WTC11 (cell line): Measurements from ENCODE around the gene STON2. TPM values are rescaled to one million over a fixed set of nuclear protein-coding genes. Genes with fewer than 3 reads are reported as not detected.

Experiments
- ATAC-seq: fragments of 200-7000 bp; cut with Tn5 transposase; 2 replicates; pipeline ENCODE4 v1.10.0; 2021; ENCODE audit warnings: mild to moderate bottlenecking, moderate library complexity
- CTCF ChIA-PET: fragments of 300-600 bp; sonication (Branson Sonifier 250); formaldehyde crosslinking; loops from one replicate; lab custom pipeline; 2021; ENCODE audit warnings: antibody characterized with exemption; lab: Charles Lee
- POLR2A ChIA-PET: fragments of 350-600 bp; sonication (Branson Sonifier 250); formaldehyde crosslinking; loops from one replicate; lab custom pipeline; 2021; ENCODE audit warnings: antibody characterized with exemption; lab: Charles Lee
- DNase-seq: peaks from one replicate; pipeline ENCODE4 v3.0.0; 2021; ENCODE audit warnings: low spot score
- H3K27ac Mint-ChIP-seq: 2 replicates; pipeline ENCODE4 v1.8.0; 2021; ENCODE audit warnings: mixed read lengths
- H3K27me3 Mint-ChIP-seq: 2 replicates; pipeline ENCODE4 v1.8.0; 2021; ENCODE audit warnings: low read depth, mild to moderate bottlenecking, moderate library complexity, mixed read lengths
- H3K36me3 Mint-ChIP-seq: 2 replicates; pipeline ENCODE4 v1.8.0; 2021; ENCODE audit warnings: mixed read lengths
- H3K4me1 Mint-ChIP-seq: 2 replicates; pipeline ENCODE4 v1.8.0; 2022; ENCODE audit warnings: mixed read lengths
- H3K4me3 Mint-ChIP-seq: 2 replicates; pipeline ENCODE4 v1.8.0; 2021; ENCODE audit warnings: mild to moderate bottlenecking, moderate library complexity, mixed read lengths
- H3K9me3 Mint-ChIP-seq: 2 replicates; pipeline ENCODE4 v1.8.0; 2021; ENCODE audit warnings: mixed read lengths
- ATF3 ChIP-seq: sonication (generic); formaldehyde crosslinking; conservative IDR thresholded peaks from 2 replicates; pipeline ENCODE4 v1.8.1; 2022; ENCODE audit warnings: mild to moderate bottlenecking, missing genetic modification reagents
- E2F5 ChIP-seq: sonication (generic); formaldehyde crosslinking; IDR thresholded peaks from 2 replicates; pipeline ENCODE4 v1.8.1; 2022; ENCODE audit warnings: mild to moderate bottlenecking, moderate library complexity, missing genetic modification reagents
- EMX1 ChIP-seq: fragments of 250-450 bp; sonication (Bioruptor Pico); IDR thresholded peaks from 2 replicates; pipeline ENCODE4 v1.8.0; 2021; ENCODE audit warnings: mild to moderate bottlenecking
- FOXK1 ChIP-seq: sonication (generic); formaldehyde crosslinking; IDR thresholded peaks from 2 replicates; pipeline ENCODE4 v1.8.0; 2022; ENCODE audit warnings: mild to moderate bottlenecking, moderate library complexity, missing genetic modification reagents
- FOXP4 ChIP-seq: sonication (generic); formaldehyde crosslinking; IDR thresholded peaks from 2 replicates; pipeline ENCODE4 v1.8.0; 2022; ENCODE audit warnings: mild to moderate bottlenecking, missing genetic modification reagents
- GRHL2 ChIP-seq: fragments of 250-450 bp; sonication (Bioruptor Pico); IDR thresholded peaks from 2 replicates; pipeline ENCODE4 v1.8.0; 2022; ENCODE audit warnings: mild to moderate bottlenecking, moderate library complexity; ENCODE audit not compliant: insufficient replicate concordance, severe bottlenecking
- MAX ChIP-seq: sonication (generic); formaldehyde crosslinking; IDR thresholded peaks from 2 replicates; pipeline ENCODE4 v1.8.0; 2022; ENCODE audit warnings: mild to moderate bottlenecking, missing genetic modification reagents
- MXD4 ChIP-seq: fragments of 250-450 bp; sonication (Bioruptor Pico); IDR thresholded peaks from 2 replicates; pipeline ENCODE4 v1.8.0; 2021; ENCODE audit warnings: mild to moderate bottlenecking, moderate library complexity, borderline replicate concordance
- MYBL2 ChIP-seq: sonication (generic); formaldehyde crosslinking; IDR thresholded peaks from 2 replicates; pipeline ENCODE4 v1.8.1; 2023; ENCODE audit warnings: mild to moderate bottlenecking, moderate library complexity, missing genetic modification reagents
- NFATC4 ChIP-seq: fragments of 250-450 bp; sonication (Bioruptor Pico); IDR thresholded peaks from 2 replicates; pipeline ENCODE4 v1.9.0; 2021; ENCODE audit warnings: mild to moderate bottlenecking
- NR1H2 ChIP-seq: sonication (generic); formaldehyde crosslinking; IDR thresholded peaks from 2 replicates; pipeline ENCODE4 v1.9.0; 2021; ENCODE audit warnings: mild to moderate bottlenecking, moderate library complexity, missing genetic modification reagents
- TEAD1 ChIP-seq: sonication (generic); formaldehyde crosslinking; IDR thresholded peaks from 2 replicates; pipeline ENCODE4 v1.8.0; 2022; ENCODE audit warnings: mild to moderate bottlenecking, missing genetic modification reagents
- USF2 ChIP-seq: sonication (generic); formaldehyde crosslinking; IDR thresholded peaks from 2 replicates; pipeline ENCODE4 v1.8.1; 2023; ENCODE audit warnings: mild to moderate bottlenecking, missing genetic modification reagents, moderate library complexity
- ZBTB21 ChIP-seq: sonication (generic); formaldehyde crosslinking; IDR thresholded peaks from 2 replicates; pipeline ENCODE4 v1.8.1; 2023; ENCODE audit warnings: mild to moderate bottlenecking, missing genetic modification reagents, borderline replicate concordance
- ZMAT4 ChIP-seq: fragments of 250-450 bp; sonication (Bioruptor Pico); IDR thresholded peaks from 2 replicates; pipeline ENCODE4 v1.9.0; 2021; ENCODE audit warnings: mild to moderate bottlenecking
- ZNF121 ChIP-seq: sonication (generic); formaldehyde crosslinking; IDR thresholded peaks from 2 replicates; pipeline ENCODE4 v1.8.0; 2023; ENCODE audit warnings: missing genetic modification reagents
- ZNF317 ChIP-seq: sonication (generic); formaldehyde crosslinking; IDR thresholded peaks from 2 replicates; pipeline ENCODE4 v1.8.1; 2023; ENCODE audit warnings: low read depth, mild to moderate bottlenecking, moderate library complexity, missing genetic modification reagents, borderline replicate concordance
- ZNF425 ChIP-seq: fragments of 250-450 bp; sonication (Bioruptor Pico); conservative IDR thresholded peaks from 2 replicates; pipeline ENCODE4 v1.9.0; 2021; ENCODE audit warnings: mild to moderate bottlenecking
- ZNF512 ChIP-seq: sonication (generic); formaldehyde crosslinking; IDR thresholded peaks from 2 replicates; pipeline ENCODE4 v1.8.1; 2022; ENCODE audit warnings: missing genetic modification reagents, borderline replicate concordance
- total RNA-seq: library from RNA; stranded (reverse); gene quantifications from 3 replicates; pipeline ENCODE4 v1.2.3, GENCODE V29; 2021

The STON2 gene
- total RNA-seq, 1 experiment from 2014 or later = 69.2 TPM

GRCh38 chr14:81418057-81418790 lies 18.1 kb upstream of the STON2 start:
- no peak overlapping the region for H3K4me3 Mint-ChIP-seq
- peaks cover 61% of the 10 kb centered on the region for H3K36me3 Mint-ChIP-seq
- DNase-seq (no peak), ATAC-seq (no peak)
- H3K27me3 Mint-ChIP-seq = no peaks in the 10 kb centered on the region
- H3K27ac Mint-ChIP-seq = no peak overlapping the region
- H3K4me1 Mint-ChIP-seq = peaks cover 4% of the 10 kb centered on the region
- peaks cover 38% of the 10 kb centered on the region for H3K9me3 Mint-ChIP-seq
- TF ChIP-seq GRHL2 (CRISPR knock-in tag) = no peak
- TF ChIP-seq ZNF121 (CRISPR knock-in tag) = no peak
- no peak for TF ChIP-seq FOXP4 (CRISPR knock-in tag)
- no peak for TF ChIP-seq USF2 (CRISPR knock-in tag)
- no peak for TF ChIP-seq ZMAT4 (CRISPR knock-in tag)
- no peak for TF ChIP-seq TEAD1 (CRISPR knock-in tag)
- TF ChIP-seq MYBL2 (CRISPR knock-in tag) = no peak
- no peak for TF ChIP-seq FOXK1 (CRISPR knock-in tag)
- TF ChIP-seq ZNF512 (CRISPR knock-in tag) = no peak
- TF ChIP-seq ZBTB21 = no peak
- no peak for TF ChIP-seq E2F5 (CRISPR knock-in tag)
- no peak for TF ChIP-seq NR1H2 (CRISPR knock-in tag)
- ChIA-PET POLR2A (no interaction called here), CTCF (no interaction called here)

- H3K4me1 Mint-ChIP-seq = peaks cover 11% of the 10 kb centered on the region
- POLR2A ChIA-PET = no interaction called here
- peaks cover 51% of the 10 kb centered on the region for H3K36me3 Mint-ChIP-seq
- H3K27me3 Mint-ChIP-seq = no peaks in the 10 kb centered on the region
- DNase-seq (no peak), ATAC-seq (no peak)
- TF ChIP-seq ZNF317 (CRISPR knock-in tag) (no peak), GRHL2 (CRISPR knock-in tag) (no peak), MXD4 (no peak), NFATC4 (CRISPR knock-in tag) (no peak), ZNF425 (CRISPR knock-in tag) (no peak), NR1H2 (CRISPR knock-in tag) (no peak), EMX1 (CRISPR knock-in tag) (no peak), MAX (no peak), ATF3 (no peak)
- TF ChIP-seq, all 79 proteins: peak for 0
- Mint-ChIP-seq H3K9me3 (peaks cover 38% of the 10 kb centered on the region), H3K4me3 (no peak overlapping the region), H3K27ac (no peak overlapping the region)
- CTCF ChIA-PET = interaction anchor here (1.0 to 1.3 kb wide), 2 partner anchors 11 to 13 kb away, joined by 3 read pairs; no protein-coding TSS in a partner anchor
These were observed 16.9 kb upstream of the STON2 start for GRCh38 chr14:81416981-81417380.
